HG03460 (cell line): ENCODE measurements around the gene SLC47A2.

ENCODE experiments used
- ATAC-seq: cut with Tn5 transposase; IDR thresholded peaks from one replicate; pipeline ENCODE4 v1.9.1; 2021; ENCODE audit not compliant: unreplicated experiment

SLC47A2 gene

DNA sequence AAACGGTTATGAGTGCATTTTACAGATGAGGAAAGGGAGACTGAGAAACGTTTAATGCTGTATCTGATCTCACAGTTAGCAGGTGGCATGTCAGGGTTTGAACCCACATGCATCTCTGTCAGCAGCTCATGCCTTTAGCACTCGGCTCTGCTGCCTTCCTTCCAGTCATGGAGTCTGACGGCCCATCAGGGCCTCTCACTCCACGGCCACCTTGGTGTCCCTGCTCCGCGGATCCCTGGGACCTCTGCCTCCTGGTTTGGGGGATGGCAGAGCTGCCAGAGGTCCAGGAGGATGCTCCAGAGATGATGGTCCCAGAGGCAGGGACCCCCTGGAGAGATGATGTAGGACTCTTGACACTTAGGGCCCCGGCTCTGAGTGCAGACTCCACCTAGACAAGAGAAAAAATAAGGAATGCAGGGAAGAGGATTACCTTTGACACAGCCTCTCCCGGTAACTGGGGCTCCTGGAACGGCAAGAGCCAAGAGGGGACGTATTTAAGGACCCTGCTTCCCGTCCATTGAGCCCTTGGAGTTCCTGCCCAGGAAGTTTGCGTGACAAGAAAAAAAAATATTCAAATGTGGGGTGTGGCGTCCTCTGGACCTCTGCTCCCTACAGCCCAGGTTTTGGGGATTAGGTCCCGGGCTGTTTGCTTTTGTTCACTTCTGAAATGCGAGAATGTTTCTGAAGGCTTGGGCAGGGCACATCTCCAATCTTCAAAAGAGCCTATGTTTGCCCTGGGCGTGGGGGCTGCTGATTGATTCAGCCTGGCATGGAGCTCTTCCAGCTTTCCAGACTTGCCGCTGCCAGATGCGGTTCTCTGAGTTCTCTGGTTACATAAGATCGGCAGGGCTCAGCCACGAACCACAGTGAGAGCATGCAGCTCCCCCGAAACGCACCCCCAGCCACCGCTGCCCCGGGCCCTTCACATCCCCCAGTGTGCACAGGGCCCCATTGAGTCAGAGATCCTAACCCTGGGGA lies 31.7 kb upstream of the SLC47A2 start, which contains the start of gene ALDH3A1:
Gene ALDH3A1, minus strand, starts transcription at position 470 of the 978 bp plus-strand sequence. CDS start 3,169 bp downstream, outside the sequence.
- no peak for ATAC-seq

DNA sequence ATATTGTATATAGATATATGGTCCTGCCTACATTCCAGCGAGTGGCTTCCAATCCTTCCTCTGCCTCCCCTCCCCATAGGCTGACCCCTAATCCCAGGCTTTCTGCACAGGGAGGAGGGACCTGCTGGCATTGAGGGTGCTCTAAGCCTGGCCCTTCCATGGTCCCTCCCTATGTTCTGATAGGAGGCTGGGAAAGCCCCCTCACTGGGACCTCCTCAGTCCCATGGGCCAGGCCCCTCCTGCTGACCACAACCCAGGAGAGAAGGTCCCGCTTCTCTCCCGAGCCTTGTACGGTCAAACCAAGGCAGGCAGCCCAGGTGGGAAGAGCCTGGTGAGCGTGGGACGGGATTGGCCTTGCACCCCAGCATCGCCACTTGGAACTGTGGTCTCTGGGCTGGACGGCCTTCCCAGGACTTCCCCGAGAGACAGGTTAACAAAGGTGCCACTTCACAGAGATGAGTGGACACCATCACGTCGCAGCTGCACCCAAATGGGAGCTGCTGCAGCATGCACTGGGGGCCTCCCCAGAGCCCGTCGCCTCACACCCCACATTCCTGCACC lies 30.9 kb upstream of the SLC47A2 start:
- no peak for ATAC-seq

DNA sequence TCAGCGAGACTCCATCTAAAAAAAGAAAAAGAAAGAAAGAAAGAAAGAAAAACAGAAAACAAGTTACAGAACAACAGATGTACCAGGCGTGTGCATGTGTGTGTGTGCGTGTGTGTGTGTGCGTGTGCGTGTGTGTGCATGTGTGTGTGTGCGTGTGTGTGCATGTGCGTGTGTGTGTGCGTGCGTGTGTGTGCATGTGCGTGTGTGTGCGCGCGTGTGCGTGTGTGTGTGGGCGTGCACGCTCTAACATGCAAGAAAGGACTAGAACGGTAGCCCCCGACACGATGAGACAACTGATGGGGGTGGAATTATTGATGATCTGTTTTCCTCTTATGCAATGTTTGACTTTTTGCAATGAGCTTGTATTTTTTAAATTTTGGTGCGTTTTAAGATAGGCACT lies 30.1 kb upstream of the SLC47A2 start:
- ATAC-seq: no peak

DNA sequence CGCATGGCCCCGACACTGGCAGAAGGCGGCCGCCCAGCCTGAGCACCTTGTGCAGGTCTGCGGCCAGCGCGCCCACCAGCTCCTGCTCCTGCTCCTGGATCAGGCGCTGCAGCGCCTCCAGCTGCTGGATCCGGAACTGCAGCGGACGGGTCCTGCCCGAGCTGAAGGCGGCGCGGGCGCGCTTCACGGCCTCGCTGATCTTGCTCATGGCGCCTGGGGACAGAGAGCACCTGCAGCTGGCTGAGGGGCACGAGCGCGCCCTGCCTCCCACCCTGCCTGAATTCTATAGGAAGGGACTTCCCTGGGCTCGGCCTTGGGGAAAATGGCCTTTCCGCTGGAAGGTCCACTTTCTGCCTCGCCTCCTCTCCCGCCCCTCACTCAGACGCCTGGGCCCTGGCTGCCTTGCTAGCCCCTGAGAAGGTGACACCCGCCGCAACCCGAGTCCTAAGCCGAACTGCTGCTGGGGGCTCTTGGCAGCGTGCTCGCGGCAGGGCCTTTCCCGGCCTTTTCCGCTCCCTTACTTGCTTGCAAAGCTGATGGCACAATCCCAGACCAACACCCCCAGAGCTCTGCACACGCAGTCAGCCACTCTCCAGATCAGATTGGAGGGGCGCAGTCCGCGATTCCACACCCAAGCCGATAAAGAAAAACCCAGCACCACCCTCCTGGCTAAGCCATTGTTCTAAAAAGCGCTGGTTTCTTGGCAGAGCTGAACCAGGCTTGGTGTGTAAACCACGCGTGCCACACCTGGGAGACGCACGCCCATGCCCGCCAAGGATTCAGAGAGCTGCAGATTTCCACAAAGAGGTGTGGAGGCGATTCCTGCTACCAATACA lies 28.8 kb upstream of the SLC47A2 start:
- ATAC-seq: no peak

DNA sequence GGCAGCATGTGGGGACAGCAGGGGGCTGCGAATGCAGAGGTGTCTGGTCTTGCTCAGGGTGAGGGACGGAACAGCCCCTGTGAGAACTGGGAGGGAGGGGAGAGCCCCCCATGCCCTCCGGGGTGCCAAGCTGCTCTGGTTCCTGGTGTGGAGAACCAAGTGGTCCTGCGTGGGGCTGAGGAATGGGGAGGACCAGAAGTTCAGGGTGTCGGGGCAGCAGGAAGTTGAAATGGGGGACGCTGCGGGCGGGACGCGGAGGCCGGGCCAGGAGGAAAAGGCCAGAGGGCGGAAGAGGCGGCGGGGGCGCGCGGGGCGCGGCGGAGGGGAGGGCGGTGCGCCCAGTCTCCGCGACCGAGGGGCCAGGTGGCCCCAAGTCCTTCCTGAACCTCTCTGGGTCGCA lies 28.1 kb upstream of the SLC47A2 start:
- no peak for ATAC-seq

DNA sequence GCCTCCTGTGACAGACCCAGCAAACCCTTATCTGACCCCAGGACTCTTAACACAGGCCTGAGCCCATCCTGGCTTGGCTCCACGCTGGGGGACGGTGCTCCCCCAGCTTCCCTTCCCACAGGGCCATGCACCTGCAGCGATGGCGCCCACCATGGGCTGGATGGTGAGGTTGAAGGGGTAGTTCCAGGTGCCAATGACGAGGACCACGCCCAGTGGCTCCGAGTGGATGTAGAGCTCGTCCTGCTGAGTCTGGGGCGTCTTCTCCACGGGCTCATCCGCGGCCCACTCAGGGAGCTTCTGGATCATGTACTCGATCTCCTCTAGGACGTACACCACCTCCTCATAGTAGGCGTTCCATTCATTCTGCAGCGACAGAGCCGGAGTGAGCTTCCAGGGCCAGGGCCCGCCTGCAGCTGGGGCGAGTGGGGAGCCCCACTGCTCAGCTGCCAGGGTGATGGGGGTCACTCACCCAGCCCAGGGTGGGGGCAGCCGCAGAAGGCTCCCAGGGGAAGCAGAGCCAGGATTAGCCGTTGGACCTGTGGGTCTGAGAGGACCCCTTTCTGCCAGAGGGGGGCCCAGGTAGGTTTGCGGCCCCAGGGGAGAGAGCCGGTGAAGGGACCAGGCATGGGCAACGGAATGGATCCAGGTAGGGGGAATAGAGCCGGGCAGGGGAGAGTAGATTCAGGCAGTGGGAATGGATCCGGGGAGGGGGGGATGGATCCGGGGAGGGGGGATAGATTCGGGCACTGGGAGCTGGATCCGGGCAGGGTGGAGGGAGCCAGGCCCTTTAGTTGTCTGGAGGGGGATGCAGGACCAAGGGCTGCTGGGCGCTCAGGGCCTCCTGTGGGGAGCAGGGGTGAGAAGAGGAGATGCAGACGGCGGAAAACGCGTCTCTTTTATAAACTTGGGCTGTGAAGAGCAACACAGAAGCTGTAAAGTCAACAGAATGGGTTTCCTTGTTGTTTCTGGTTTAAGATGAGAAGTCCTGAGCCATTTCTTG lies 27.0 kb upstream of the SLC47A2 start:
- ATAC-seq: no peak

DNA sequence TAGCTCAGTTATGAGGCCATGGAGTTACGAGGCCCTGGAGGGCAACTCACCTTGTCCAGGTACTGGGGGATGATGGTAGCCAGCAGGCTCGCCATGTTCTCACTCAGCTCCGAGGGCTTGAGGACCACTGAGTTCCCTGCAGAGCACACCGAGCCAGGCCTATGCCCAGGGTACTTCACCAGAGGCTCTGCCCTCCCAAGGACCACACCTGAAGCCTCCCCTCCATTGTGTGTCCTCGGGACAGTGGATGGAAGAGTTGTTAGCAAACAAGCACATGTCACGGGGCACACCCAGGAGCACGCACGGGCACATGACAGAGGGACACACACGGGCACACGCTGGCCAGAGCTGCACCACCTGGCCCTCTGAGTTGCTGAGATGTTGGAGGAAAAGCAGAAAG lies 26.1 kb upstream of the SLC47A2 start:
- no peak for ATAC-seq

DNA sequence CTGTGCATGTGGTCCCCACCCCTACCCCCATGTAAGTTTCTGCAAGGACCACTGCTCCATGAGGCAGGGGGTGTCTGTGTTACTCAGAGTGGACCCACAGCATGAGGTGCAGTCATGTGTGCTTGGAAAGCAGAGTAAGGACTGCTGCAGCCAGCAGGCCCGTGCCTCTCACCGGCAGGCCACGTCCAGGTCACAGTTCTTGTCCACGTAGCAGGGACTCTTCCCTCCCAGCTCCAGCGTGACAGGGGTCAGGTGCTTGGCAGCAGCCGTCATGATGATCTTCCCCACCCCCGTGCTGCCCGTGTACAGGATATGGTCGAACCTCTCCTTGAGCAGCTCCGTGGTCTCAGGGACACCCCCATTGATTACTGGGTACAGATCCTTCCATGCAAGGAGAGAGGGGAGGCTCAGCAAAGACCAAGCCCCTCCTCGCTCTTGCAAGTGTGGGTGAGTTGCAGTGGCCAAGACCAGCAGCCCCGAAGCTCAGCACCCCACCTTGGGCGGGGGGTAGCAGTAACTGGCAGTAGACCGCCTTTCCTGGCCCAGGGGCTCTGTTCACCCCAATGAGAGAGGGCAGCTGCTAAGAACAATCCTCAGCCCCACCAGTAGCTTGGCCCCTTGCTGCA lies 25.6 kb upstream of the SLC47A2 start:
- no peak for ATAC-seq

DNA sequence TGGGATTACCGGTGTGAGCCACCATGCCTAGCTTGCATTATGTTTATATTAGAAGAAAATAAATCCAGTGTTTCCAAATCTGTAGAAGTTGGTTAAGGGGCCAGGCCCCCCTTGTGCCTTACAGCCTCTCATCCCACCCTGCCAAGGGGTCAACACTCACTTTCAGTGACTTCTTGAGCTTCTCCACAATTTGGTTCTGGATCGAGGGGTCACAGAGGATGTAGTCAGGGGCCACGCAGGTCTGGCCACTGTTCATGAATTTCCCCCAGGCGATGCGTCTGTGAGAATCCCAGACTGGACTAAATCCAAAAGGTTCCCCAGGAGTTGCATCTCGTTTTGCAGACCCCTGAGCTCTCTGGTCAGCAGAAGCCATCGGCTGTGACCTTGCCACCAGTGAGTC lies 24.5 kb upstream of the SLC47A2 start:
- ATAC-seq: no peak

DNA sequence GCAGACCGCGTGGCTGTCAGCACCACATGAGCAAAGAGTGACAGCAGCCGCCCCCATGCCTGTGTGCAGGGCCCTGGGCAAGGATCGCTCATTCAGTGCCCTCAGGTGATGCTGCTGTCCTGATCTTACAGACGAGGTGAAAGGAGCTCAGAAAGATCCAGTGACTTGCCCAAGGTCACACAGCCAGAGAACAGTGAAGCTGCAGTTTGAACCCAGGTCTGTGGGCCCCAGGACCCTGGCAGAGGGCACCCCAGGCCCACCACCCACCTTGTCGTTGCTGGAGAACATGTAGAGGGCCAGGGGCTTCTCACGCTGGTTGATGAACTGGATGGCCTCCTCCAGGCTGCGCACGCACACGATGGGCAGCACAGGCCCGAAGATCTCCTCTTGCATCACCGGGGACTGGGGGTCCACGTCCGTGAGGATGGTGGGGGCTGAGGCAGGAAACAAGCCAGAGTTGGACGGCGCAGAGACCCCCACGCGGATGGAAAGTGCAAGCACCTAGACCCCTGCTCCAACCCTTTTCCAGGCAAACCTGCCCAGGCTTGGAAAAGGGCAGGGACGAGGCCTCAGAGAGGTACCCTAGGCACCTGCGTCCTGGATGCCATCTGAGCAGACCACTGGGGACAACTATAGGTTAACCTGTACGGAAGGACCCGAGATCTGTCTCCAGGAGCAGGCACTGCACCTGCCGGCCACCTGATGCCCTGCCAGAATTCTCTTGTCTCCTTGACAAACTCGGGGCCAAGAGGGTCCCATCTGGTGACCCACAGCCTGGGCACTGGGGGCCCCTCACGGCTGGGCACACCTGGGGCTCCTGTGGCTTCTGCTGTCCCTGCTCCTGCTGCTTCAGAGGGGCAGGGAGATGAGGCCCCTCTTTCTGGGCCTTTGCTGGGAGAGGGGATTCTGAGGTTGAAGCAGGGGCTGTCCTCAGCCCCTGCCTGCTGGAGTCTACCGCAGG lies 23.1 kb upstream of the SLC47A2 start:
- ATAC-seq: no peak

DNA sequence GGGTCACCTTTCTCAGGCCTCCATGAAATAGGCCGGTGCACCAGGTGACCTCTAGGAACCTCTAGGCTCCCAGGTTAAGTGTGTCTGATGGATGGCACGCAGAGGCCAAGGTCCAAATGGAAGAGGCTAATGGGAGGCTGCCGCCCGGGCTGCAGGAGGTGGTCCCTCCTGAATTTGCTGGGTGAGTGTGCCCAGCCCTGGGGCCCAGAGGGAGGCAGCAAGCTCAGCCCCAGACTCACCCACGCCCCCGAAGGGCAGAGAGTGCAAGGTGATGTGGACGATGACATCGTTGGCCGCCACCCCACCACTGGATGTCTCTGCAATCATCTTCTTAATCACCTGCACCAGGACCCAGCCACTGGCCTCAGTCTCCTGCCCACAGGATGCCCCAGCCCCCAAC lies 22.4 kb upstream of the SLC47A2 start:
- ATAC-seq: no peak

DNA sequence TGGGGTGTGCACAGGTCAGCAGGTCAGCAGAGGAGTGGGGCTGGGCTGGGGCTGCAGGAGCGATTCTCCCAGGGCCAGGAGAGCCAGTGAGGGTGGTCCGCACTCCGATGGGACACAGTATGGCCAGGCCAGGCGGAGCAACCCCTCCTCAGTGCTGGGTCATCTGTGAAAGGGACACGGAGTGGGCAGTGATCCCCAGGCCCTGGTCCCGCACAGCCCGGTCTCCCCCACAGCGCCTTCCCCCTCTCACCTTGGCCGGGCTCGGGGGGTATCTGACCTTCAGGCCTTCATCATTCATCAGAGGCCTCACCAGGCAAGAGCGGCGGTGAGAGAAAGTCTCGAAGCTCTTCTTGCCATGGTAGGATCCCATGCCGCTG lies 21.7 kb upstream of the SLC47A2 start:
- ATAC-seq: no peak

DNA sequence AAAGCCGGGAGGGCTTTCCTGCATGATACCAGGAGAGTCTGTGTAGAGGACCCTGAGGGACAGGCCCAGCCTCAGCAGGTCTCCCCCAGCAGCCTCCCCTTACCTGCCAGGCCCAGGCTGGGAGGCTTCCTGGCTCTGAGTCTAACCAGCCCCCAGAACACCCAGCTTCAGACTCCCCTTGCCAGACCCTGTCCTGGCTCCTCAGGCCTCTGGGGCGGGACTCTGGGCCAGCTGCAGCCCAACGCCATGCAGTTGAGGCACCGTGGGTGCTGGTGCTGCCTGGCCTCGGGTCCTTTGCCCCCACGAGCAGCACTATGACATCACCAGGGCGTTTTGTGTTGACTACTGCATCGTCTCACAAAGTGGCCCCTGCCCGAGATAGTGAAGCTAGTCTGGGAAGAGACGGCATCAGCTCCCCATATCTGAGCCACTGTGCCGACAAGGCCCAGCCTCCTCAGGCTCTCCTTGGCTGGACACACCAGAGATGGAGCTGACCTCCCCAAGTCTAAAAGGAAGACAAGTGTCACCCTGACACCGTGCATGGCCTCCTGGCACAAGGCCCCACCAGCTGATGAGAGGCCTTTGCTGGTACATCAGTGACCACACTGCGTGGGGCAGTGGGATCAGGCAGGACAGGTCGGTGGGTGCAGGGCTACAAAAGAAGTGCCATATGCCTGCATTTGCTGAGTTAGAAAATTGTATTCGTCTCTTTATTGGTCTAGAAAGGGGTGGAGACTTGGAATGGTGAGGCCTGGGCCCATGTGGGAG lies 21.1 kb upstream of the SLC47A2 start:
- no peak for ATAC-seq

DNA sequence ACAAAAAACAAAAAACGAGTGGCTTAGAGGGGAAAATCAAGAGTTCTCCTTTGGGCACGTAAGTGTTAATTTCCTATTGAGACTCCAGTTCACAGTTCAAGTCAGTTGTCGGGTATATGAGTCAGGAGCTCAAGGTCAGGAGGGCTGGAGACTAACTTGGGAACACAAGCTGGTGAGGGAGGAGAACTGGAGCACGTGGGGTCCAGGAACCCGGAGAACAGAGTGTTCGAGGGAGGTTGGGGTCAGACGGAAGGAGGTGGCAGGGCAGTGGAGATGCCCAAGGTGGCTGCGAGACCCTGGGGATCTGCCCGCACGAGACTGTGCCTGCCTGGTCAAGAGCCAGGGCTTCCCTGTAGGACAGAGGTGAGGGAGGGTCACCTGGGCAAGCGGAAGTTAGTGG lies 19.7 kb upstream of the SLC47A2 start:
- ATAC-seq: no peak

DNA sequence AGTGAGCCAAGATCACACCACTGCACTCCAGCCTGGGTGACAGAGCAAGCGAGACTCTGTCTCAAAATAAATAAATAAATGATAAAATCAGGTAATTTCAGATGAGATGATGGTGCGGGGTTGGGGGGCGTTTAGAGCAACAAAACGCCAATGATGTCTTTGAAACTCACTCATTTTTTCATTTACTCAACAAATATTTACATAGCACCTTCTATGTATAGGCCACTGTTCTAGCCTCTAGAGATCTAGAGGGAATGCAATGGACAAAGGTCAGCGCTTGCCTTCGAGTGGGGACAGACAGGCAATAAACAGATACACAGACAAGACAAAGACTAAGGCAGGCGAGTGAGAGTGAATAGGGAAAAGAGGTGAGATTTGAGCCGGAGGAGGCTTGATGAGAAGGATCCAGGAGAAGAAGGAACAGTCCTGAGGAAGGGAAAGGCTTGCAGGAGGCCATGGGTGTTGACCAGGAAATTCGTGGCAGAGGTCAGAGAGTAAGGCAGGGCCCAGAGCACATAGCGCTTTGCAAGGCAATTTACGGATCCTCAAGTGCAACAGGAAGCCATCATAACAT lies 17.7 kb upstream of the SLC47A2 start:
- ATAC-seq: no peak

DNA sequence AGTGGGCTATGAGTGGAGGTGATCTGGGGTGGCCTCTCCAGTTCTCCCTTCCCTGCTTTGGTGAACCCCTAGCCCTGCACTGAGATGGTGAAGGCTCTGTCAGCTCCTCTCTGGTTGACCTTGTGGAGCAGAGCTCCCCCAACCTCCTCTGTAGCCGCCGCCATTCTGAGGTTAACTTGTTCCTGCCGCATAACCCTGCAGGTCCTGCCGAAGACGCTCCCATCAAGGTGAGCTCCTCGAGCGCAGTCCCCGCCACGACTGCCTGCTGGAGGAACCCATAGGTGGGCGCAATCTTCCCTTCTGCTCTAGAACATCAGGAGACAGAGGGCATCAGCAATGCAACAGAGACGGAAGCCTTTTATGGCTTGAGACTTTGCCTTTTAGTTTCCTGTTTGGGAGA lies 15.2 kb upstream of the SLC47A2 start:
- no peak for ATAC-seq

DNA sequence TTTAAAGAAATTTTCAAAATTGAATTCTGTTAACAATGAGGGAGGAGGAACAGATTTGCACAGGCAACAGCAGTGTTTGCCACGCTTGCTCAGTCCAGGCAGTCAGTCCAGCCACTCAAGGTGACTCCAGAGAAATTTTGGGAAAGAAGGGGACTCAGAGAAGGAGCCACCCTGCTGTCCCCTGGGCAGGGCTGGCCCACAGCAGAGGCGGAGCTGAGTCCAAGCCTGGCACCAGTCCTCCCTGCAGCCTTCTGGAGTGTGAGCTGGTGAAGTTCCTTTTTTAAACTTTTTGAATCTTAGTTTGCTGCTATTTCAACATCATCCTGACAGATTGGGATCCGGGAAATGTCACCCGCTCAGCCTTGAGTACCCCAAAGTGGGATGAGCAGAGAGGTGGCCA lies 14.5 kb upstream of the SLC47A2 start:
- ATAC-seq: no peak

DNA sequence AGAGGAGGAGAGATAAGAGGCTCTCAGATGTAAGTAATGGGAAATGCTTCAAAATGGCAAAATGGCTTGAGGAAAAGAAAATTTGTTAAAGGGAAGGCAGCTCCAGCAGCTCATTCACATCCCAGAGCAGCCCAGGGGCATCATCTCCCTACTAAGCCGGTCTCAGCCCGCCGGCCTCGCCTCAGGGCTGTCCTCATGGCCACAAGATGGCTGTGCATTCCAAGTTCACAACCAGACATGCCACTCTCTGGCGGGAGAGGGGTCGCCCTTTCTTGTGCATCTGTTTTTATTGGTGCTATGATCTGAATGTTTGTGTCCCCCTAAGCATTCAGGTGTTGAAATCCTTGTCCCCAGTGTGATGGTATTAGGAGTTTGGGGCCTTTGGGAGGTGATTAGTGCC lies 13.5 kb upstream of the SLC47A2 start:
- no peak for ATAC-seq
